ENCODE data around the gene NOVA1.

- TF ChIP-seq CTCF (optimal IDR thresholded peaks at IDR 0.05 in 1 of 3, IDR thresholded peaks at IDR 0.05 in 1 of 3, conservative IDR thresholded peaks at IDR 0.05 in 1 of 3; ENCODE audit: extremely low read depth in 1 of 3, insufficient read depth in 2 of 3, low read length in 3 of 3) (no peak), EZH2 (IDR thresholded peaks at IDR 0.05; ENCODE audit: low read length) (no peak)
These were observed 24.8 kb upstream of the NOVA1 start for GRCh38 chr14:26622611-26623010.

All from keratinocyte (primary cell).